Right lobe of liver (tissue), 6 donors: Measurements from ENCODE around the gene VPS36. TPM values are rescaled to one million over a fixed set of nuclear protein-coding genes. Genes with fewer than 3 reads are reported as not detected.
"Not testable (repeated sequence)": the region's sequence is repeated elsewhere in the genome, so short reads cannot be mapped to it uniquely, and the experiment has no call there.

Source experiments
- ATAC-seq, 4 donors: fragments of 200-7000 bp; cut with Tn5 transposase; one replicate each; pipeline ENCODE4 v1.9.1; 2020; ENCODE audit warnings: mild to moderate bottlenecking in 4 of 4, moderate library complexity in 4 of 4
- DNase-seq, 3 donors: peaks; one replicate each; pipeline ENCODE4 v3.0.0-alpha.2; 2020
- H3K27ac ChIP-seq, 3 donors: fragments of 200-600 bp; one replicate each; pipeline ENCODE4 v1.8.0; 2022
- H3K27me3 ChIP-seq, 2 donors: fragments of 200-600 bp; one replicate each; pipeline ENCODE4 v1.8.0; 2022
- H3K36me3 ChIP-seq, 4 donors: fragments of 200-600 bp; sonication (generic) in 1 of 4; one replicate each; pipeline versions ENCODE4 v1.5.1 to v1.8.0; 2017 to 2022; ENCODE audit warnings: control low read depth in 1 of 4
- H3K4me1 ChIP-seq, 4 donors: fragments of 200-600 bp; sonication (generic) in 1 of 4; one replicate each; pipeline versions ENCODE4 v1.5.1 to v1.8.0; 2017 to 2022; ENCODE audit warnings: control low read depth in 1 of 4
- H3K4me3 ChIP-seq, 3 donors: fragments of 200-600 bp; one replicate each; pipeline ENCODE4 v1.8.0; 2022
- H3K9me3 ChIP-seq, 4 donors: fragments of 200-600 bp; sonication (generic) in 1 of 4; one replicate each; pipeline versions ENCODE4 v1.5.1 to v1.8.0; 2017 to 2022; ENCODE audit warnings: control low read depth in 1 of 4
- POLR2A ChIP-seq: fragments of 450-650 bp; IDR thresholded peaks from one replicate; pipeline ENCODE4 v1.6.1; 2017; ENCODE audit warnings: antibody characterized with exemption, mild to moderate bottlenecking
- WGBS: methylation state at CpG from one replicate; pipeline ENCODE4 v1.1.6; 2018; ENCODE audit warnings: low coverage, low lambda C conversion rate; ENCODE audit not compliant: insufficient coverage; ENCODE audit errors: missing lambda C conversion rate; 5-methylcytosine and 5-hydroxymethylcytosine counted together
- intact Hi-C, 2 donors: fragments of 100-400 bp; cut with DNase I; formaldehyde crosslinking; loops; one replicate each; pipeline versions ENCODE4 v1.11.2 to v1.14.1; 2022
- total RNA-seq, 6 experiments: library from RNA; depleted of rRNA in 2 of 6; stranded (reverse); fragments of >200 nt in 2 of 6; fragmentation: NEBNext Ultra II Directional in 3 of 6; extraction: Animal tissue kit (Norgen Biotek cat#: 25700) in 3 of 6; gene quantifications; one replicate each; pipeline versions ENCODE4 v1.1.0 to v1.2.4, GENCODE V29; 2016 to 2023
- TF ChIP-seq, protein P1 (sequence below), 4 donors: fragments of 200-600 bp in 3 of 4; fragments of 450-650 bp in 1 of 4; IDR thresholded peaks; one replicate each; pipeline versions ENCODE4 v1.5.1 to v1.8.0; 2016 to 2022; ENCODE audit warnings: antibody characterized with exemption in 4 of 4, mild to moderate bottlenecking in 2 of 4
- donor health status: DM: no; HTN: yes; CAD: no.
- donor health status: DM: no; HTN: no; CAD: no.
- donor health status: DM: no; HTN: no; CAD: no.
- donor health status: DM: no; HTN: yes; CAD: no.
- donor health status: DM: no; HTN: yes; CAD: no.

The VPS36 gene
- total RNA-seq, 6 experiments from 2014 or later: 14.6 to 25.7 (median 21.5) TPM

DNA sequence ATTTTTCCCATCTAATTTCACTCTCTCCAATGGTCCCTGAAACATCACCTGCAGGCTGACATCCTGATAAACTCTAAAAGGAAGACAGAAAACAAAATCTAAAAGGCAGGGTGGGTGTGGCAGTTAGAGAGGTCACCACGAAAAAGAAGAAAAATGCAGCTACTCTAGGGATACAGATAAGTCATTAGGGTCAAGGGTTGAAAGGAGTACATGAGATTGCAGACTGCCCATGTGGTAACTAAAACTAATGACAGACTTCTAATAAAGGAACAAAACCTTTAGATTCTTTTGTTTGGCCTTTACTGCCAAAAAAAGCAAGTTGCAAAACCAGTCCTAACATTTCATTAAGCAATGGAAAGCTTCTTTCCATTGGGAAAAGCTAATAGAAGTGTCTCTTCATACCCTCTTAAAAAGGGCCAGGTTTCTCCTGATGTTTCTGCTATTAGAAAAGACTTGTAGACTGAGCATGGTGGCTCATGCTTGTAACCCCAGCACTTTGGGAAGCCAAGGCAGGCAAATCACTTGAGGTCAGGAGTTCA lies 75.5 kb downstream of the VPS36 start:
- DNase-seq (no peak), ATAC-seq (peak; percentile 77 to 88 (median 82))
- H3K9me3 ChIP-seq: peaks cover 0 to 4% (median 0%) of the 10 kb centered on the region in 4 donors
- no peaks in the 10 kb centered on the region for H3K27me3 ChIP-seq
- WGBS: 0% methylated on average over 1 of the region's 1 CpG
- no peaks in the 10 kb centered on the region for H3K36me3 ChIP-seq
- no peak for TF ChIP-seq POLR2A
- TF ChIP-seq, protein P1, sequence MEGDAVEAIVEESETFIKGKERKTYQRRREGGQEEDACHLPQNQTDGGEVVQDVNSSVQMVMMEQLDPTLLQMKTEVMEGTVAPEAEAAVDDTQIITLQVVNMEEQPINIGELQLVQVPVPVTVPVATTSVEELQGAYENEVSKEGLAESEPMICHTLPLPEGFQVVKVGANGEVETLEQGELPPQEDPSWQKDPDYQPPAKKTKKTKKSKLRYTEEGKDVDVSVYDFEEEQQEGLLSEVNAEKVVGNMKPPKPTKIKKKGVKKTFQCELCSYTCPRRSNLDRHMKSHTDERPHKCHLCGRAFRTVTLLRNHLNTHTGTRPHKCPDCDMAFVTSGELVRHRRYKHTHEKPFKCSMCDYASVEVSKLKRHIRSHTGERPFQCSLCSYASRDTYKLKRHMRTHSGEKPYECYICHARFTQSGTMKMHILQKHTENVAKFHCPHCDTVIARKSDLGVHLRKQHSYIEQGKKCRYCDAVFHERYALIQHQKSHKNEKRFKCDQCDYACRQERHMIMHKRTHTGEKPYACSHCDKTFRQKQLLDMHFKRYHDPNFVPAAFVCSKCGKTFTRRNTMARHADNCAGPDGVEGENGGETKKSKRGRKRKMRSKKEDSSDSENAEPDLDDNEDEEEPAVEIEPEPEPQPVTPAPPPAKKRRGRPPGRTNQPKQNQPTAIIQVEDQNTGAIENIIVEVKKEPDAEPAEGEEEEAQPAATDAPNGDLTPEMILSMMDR (IDR thresholded peaks at IDR 0.05): no peak
- H3K4me1 ChIP-seq: peaks cover 0 to 24% (median 10%) of the 10 kb centered on the region in 4 donors
- H3K27ac ChIP-seq: peak overlapping the region in 2 of 3 donors; percentile 82 to 87
- H3K4me3 ChIP-seq: peak overlapping the region in 1 of 3 donors; percentile 19
- intact Hi-C loops: no loop called here

GRCh38 chr13:52374389-52374788 lies 76.0 kb downstream of the VPS36 start:
- peak in 2 of 3 donors; percentile 22 to 68 for DNase-seq
- peak; percentile 89 to 95 (median 92) for ATAC-seq
- no peaks in the 10 kb centered on the region for H3K36me3 ChIP-seq
- 38% methylated on average over 4 of the region's 4 CpGs for WGBS
- H3K4me1 ChIP-seq: peaks cover 0 to 24% (median 10%) of the 10 kb centered on the region in 4 donors
- no peak for TF ChIP-seq POLR2A
- TF ChIP-seq, protein P1 (IDR thresholded peaks at IDR 0.05): no peak
- H3K9me3 ChIP-seq: peaks cover 0 to 4% (median 0%) of the 10 kb centered on the region in 4 donors
- peak overlapping the region in 2 of 3 donors; percentile 82 to 87 for H3K27ac ChIP-seq
- no peaks in the 10 kb centered on the region for H3K27me3 ChIP-seq
- intact Hi-C loops: no loop called here
- peak overlapping the region in 1 of 3 donors; percentile 19 for H3K4me3 ChIP-seq

GRCh38 chr13:52373277-52373676 lies 77.2 kb downstream of the VPS36 start:
- H3K36me3 ChIP-seq, H3K27me3 ChIP-seq, H3K4me3 ChIP-seq, H3K9me3 ChIP-seq, ATAC-seq, intact Hi-C loops, H3K27ac ChIP-seq, DNase-seq: not testable (repeated sequence)
- 100% methylated on average over 1 of the region's 1 CpG for WGBS
- peaks cover 0 to 24% (median 10%) of the 10 kb centered on the region in 4 donors for H3K4me1 ChIP-seq

GRCh38 chr13:52371736-52372247 lies 78.6 kb downstream of the VPS36 start:
- WGBS: 50% methylated on average over 1 of the region's 3 CpGs
- ATAC-seq (no peak), DNase-seq (no peak)
- H3K9me3 ChIP-seq: peaks cover 0 to 4% (median 0%) of the 10 kb centered on the region in 4 donors
- TF ChIP-seq, protein P1 (IDR thresholded peaks at IDR 0.05): no peak
- no peak for TF ChIP-seq POLR2A
- H3K27ac ChIP-seq: no peak overlapping the region
- intact Hi-C loops: no loop called here
- H3K36me3 ChIP-seq: no peaks in the 10 kb centered on the region
- no peaks in the 10 kb centered on the region for H3K27me3 ChIP-seq
- H3K4me1 ChIP-seq: peaks cover 0 to 24% (median 10%) of the 10 kb centered on the region in 4 donors
- H3K4me3 ChIP-seq: no peak overlapping the region

GRCh38 chr13:52366291-52366690 lies 84.1 kb downstream of the VPS36 start:
- no peaks in the 10 kb centered on the region for H3K9me3 ChIP-seq
- H3K27ac ChIP-seq: no peak overlapping the region
- H3K36me3 ChIP-seq: no peaks in the 10 kb centered on the region
- WGBS: 73% methylated on average over 4 of the region's 4 CpGs
- DNase-seq (no peak), ATAC-seq (no peak)
- no peak overlapping the region for H3K4me3 ChIP-seq
- intact Hi-C loops: no loop called here
- no peak for TF ChIP-seq POLR2A
- TF ChIP-seq, protein P1 (IDR thresholded peaks at IDR 0.05): no peak
- no peaks in the 10 kb centered on the region for H3K27me3 ChIP-seq
- no peaks in the 10 kb centered on the region for H3K4me1 ChIP-seq
